ENCODE data around the gene LRFN2.

- TF ChIP-seq EP300 (IDR thresholded peaks at IDR 0.05) (no peak), POLR2A (IDR thresholded peaks at IDR 0.05) (no peak), CTCF (IDR thresholded peaks at IDR 0.05) (no peak), POLR2AphosphoS5 (IDR thresholded peaks at IDR 0.05) (no peak)
Measured at GRCh38 chr6:40510442-40510841, 76.7 kb downstream of the LRFN2 start.
